Activated naive CD4-positive, alpha-beta T cell treated with anti-CD3 and anti-CD28 coated beads, Interleukin-2, amount 10 ng/mL, durations not matched to agents 7 days and 5 days (primary cell): ENCODE measurements around the gene CDS1.
"Not testable (repeated sequence)": the region's sequence is repeated elsewhere in the genome, so short reads cannot be mapped to it uniquely, and the experiment has no call there.

ENCODE experiments used
- CTCF ChIA-PET: fragments of 350-600 bp; sonication (Branson Sonifier 250); formaldehyde crosslinking; loops from one replicate; lab custom pipeline; 2021; ENCODE audit warnings: antibody characterized with exemption; lab: Charles Lee
- DNase-seq: peaks from one replicate; pipeline ENCODE4 v3.0.0-alpha.2; 2020
- H3K27ac Mint-ChIP-seq: one replicate; pipeline ENCODE4 v1.8.0; 2021; ENCODE audit warnings: mild to moderate bottlenecking, moderate library complexity, mixed read lengths
- H3K27me3 Mint-ChIP-seq: one replicate; pipeline ENCODE4 v1.8.0; 2021; ENCODE audit warnings: mild to moderate bottlenecking, mixed read lengths
- H3K36me3 Mint-ChIP-seq: one replicate; pipeline ENCODE4 v1.8.0; 2021; ENCODE audit warnings: mixed read lengths
- H3K4me1 Mint-ChIP-seq: one replicate; pipeline ENCODE4 v1.8.0; 2021; ENCODE audit warnings: mixed read lengths
- H3K4me3 Mint-ChIP-seq: one replicate; pipeline ENCODE4 v1.8.0; 2021; ENCODE audit warnings: mild to moderate bottlenecking, moderate library complexity, mixed read lengths
- H3K9me3 Mint-ChIP-seq: one replicate; pipeline ENCODE4 v1.8.0; 2021; ENCODE audit warnings: mixed read lengths

CDS1 gene

GRCh38 chr4:84632092-84632491 is 49.2 kb downstream of the CDS1 start:
- Mint-ChIP-seq H3K4me3 (no peak overlapping the region), H3K36me3 (no peaks in the 10 kb centered on the region), H3K27me3 (peaks cover 4% of the 10 kb centered on the region), H3K4me1 (no peaks in the 10 kb centered on the region), H3K27ac (no peak overlapping the region), H3K9me3 (no peaks in the 10 kb centered on the region)
- no peak for DNase-seq
- CTCF ChIA-PET = no interaction called here

GRCh38 chr4:84634961-84635360 is 52.0 kb downstream of the CDS1 start:
- no peak overlapping the region for H3K27ac Mint-ChIP-seq
- no peaks in the 10 kb centered on the region for H3K4me1 Mint-ChIP-seq
- H3K36me3 Mint-ChIP-seq = no peaks in the 10 kb centered on the region
- CTCF ChIA-PET = no interaction called here
- H3K4me3 Mint-ChIP-seq = no peak overlapping the region
- H3K27me3 Mint-ChIP-seq = peaks cover 4% of the 10 kb centered on the region
- H3K9me3 Mint-ChIP-seq = no peaks in the 10 kb centered on the region
- no peak for DNase-seq

GRCh38 chr4:84638092-84638491 is 55.2 kb downstream of the CDS1 start:
- H3K4me3 Mint-ChIP-seq = no peak overlapping the region
- no peak overlapping the region for H3K27ac Mint-ChIP-seq

GRCh38 chr4:84639145-84639544 is 56.2 kb downstream of the CDS1 start:
- Mint-ChIP-seq H3K9me3 (no peaks in the 10 kb centered on the region), H3K4me3 (no peak overlapping the region), H3K27ac (no peak overlapping the region), H3K4me1 (no peaks in the 10 kb centered on the region), H3K36me3 (no peaks in the 10 kb centered on the region), H3K27me3 (peaks cover 4% of the 10 kb centered on the region)
- CTCF ChIA-PET = no interaction called here
- no peak for DNase-seq

More at GRCh38 chr4:84638092-84638491, 55.2 kb downstream of the CDS1 start:
- CTCF ChIA-PET = no interaction called here
- Mint-ChIP-seq H3K4me1 (no peaks in the 10 kb centered on the region), H3K9me3 (no peaks in the 10 kb centered on the region), H3K27me3 (peaks cover 4% of the 10 kb centered on the region), H3K36me3 (no peaks in the 10 kb centered on the region)
- DNase-seq = no peak

GRCh38 chr4:84644087-84644486 is 61.2 kb downstream of the CDS1 start:
- no peak overlapping the region for H3K4me3 Mint-ChIP-seq
- no peaks in the 10 kb centered on the region for H3K36me3 Mint-ChIP-seq
- CTCF ChIA-PET = no interaction called here
- H3K27ac Mint-ChIP-seq = no peak overlapping the region
- H3K27me3 Mint-ChIP-seq = no peaks in the 10 kb centered on the region
- no peaks in the 10 kb centered on the region for H3K9me3 Mint-ChIP-seq
- H3K4me1 Mint-ChIP-seq = no peaks in the 10 kb centered on the region
- DNase-seq = no peak

- Mint-ChIP-seq H3K27me3 (no peaks in the 10 kb centered on the region), H3K4me1 (no peaks in the 10 kb centered on the region), H3K4me3 (no peak overlapping the region), H3K27ac (no peak overlapping the region), H3K9me3 (no peaks in the 10 kb centered on the region), H3K36me3 (no peaks in the 10 kb centered on the region)
- CTCF ChIA-PET = no interaction called here
- no peak for DNase-seq
Observed at GRCh38 chr4:84647312-84647884, 64.5 kb downstream of the CDS1 start.

- H3K27ac Mint-ChIP-seq = no peak overlapping the region
- H3K9me3 Mint-ChIP-seq = no peaks in the 10 kb centered on the region
- no peak overlapping the region for H3K4me3 Mint-ChIP-seq
- H3K27me3 Mint-ChIP-seq = no peaks in the 10 kb centered on the region
- no peaks in the 10 kb centered on the region for H3K4me1 Mint-ChIP-seq
- CTCF ChIA-PET = no interaction called here
- DNase-seq = no peak
- H3K36me3 Mint-ChIP-seq = no peaks in the 10 kb centered on the region
Observed at GRCh38 chr4:84648178-84648577, 65.3 kb downstream of the CDS1 start.

- CTCF ChIA-PET = interaction anchor here (0.7 kb wide), 1 partner anchor 162 kb away, joined by 3 read pairs; no protein-coding TSS in a partner anchor
- H3K27me3 Mint-ChIP-seq = no peaks in the 10 kb centered on the region
- no peaks in the 10 kb centered on the region for H3K36me3 Mint-ChIP-seq
- DNase-seq = no peak
- H3K27ac Mint-ChIP-seq = no peak overlapping the region
- no peaks in the 10 kb centered on the region for H3K9me3 Mint-ChIP-seq
- no peak overlapping the region for H3K4me3 Mint-ChIP-seq
- H3K4me1 Mint-ChIP-seq = no peaks in the 10 kb centered on the region
Observed at GRCh38 chr4:84648863-84649647, 66.1 kb downstream of the CDS1 start.

- no peaks in the 10 kb centered on the region for H3K27me3 Mint-ChIP-seq
- CTCF ChIA-PET = no interaction called here
- H3K4me3 Mint-ChIP-seq = no peak overlapping the region
- DNase-seq = no peak
- no peak overlapping the region for H3K27ac Mint-ChIP-seq
- no peaks in the 10 kb centered on the region for H3K4me1 Mint-ChIP-seq
- H3K36me3 Mint-ChIP-seq = no peaks in the 10 kb centered on the region
- H3K9me3 Mint-ChIP-seq = peaks cover 3% of the 10 kb centered on the region
Observed at GRCh38 chr4:84651499-84651898, 68.6 kb downstream of the CDS1 start.

GRCh38 chr4:84652478-84652877 is 69.6 kb downstream of the CDS1 start:
- no peaks in the 10 kb centered on the region for H3K36me3 Mint-ChIP-seq

GRCh38 chr4:84660606-84661005 is 77.7 kb downstream of the CDS1 start:
- no peaks in the 10 kb centered on the region for H3K4me1 Mint-ChIP-seq
- DNase-seq = no peak
- CTCF ChIA-PET = no interaction called here
- peaks cover 8% of the 10 kb centered on the region for H3K9me3 Mint-ChIP-seq
- H3K27me3 Mint-ChIP-seq = no peaks in the 10 kb centered on the region
- no peaks in the 10 kb centered on the region for H3K36me3 Mint-ChIP-seq
- H3K27ac Mint-ChIP-seq = no peak overlapping the region
- H3K4me3 Mint-ChIP-seq = no peak overlapping the region

More at GRCh38 chr4:84652478-84652877, 69.6 kb downstream of the CDS1 start:
- no peak overlapping the region for H3K27ac Mint-ChIP-seq
- H3K9me3 Mint-ChIP-seq = peaks cover 8% of the 10 kb centered on the region
- H3K4me1 Mint-ChIP-seq = no peaks in the 10 kb centered on the region
- CTCF ChIA-PET = no interaction called here
- H3K27me3 Mint-ChIP-seq = no peaks in the 10 kb centered on the region
- no peak overlapping the region for H3K4me3 Mint-ChIP-seq
- no peak for DNase-seq

- peaks cover 7% of the 10 kb centered on the region for H3K9me3 Mint-ChIP-seq
- no peak for DNase-seq
- no peaks in the 10 kb centered on the region for H3K4me1 Mint-ChIP-seq
- H3K36me3 Mint-ChIP-seq = no peaks in the 10 kb centered on the region
- H3K4me3 Mint-ChIP-seq = no peak overlapping the region
- H3K27ac Mint-ChIP-seq = no peak overlapping the region
- CTCF ChIA-PET = no interaction called here
- no peaks in the 10 kb centered on the region for H3K27me3 Mint-ChIP-seq
Observed at GRCh38 chr4:84661191-84661939, 78.4 kb downstream of the CDS1 start.

GRCh38 chr4:84664767-84665166 is 81.8 kb downstream of the CDS1 start:
- H3K4me1 Mint-ChIP-seq, CTCF ChIA-PET, H3K27me3 Mint-ChIP-seq, DNase-seq, H3K36me3 Mint-ChIP-seq, H3K9me3 Mint-ChIP-seq, H3K4me3 Mint-ChIP-seq, H3K27ac Mint-ChIP-seq: not testable (repeated sequence)

GRCh38 chr4:84666439-84666838 is 83.5 kb downstream of the CDS1 start:
- Mint-ChIP-seq H3K27ac (no peak overlapping the region), H3K36me3 (no peaks in the 10 kb centered on the region), H3K4me3 (no peak overlapping the region), H3K9me3 (no peaks in the 10 kb centered on the region), H3K4me1 (no peaks in the 10 kb centered on the region), H3K27me3 (no peaks in the 10 kb centered on the region)
- no peak for DNase-seq
- CTCF ChIA-PET = no interaction called here

GRCh38 chr4:84669201-84669600 is 86.3 kb downstream of the CDS1 start:
- no peaks in the 10 kb centered on the region for H3K4me1 Mint-ChIP-seq
- CTCF ChIA-PET = no interaction called here
- no peak for DNase-seq
- H3K9me3 Mint-ChIP-seq = no peaks in the 10 kb centered on the region
- H3K36me3 Mint-ChIP-seq = no peaks in the 10 kb centered on the region
- no peak overlapping the region for H3K4me3 Mint-ChIP-seq
- H3K27ac Mint-ChIP-seq = no peak overlapping the region
- H3K27me3 Mint-ChIP-seq = no peaks in the 10 kb centered on the region
